ENCODE measurements around the gene ACOT6.
"Not testable (repeated sequence)": the region's sequence is repeated elsewhere in the genome, so short reads cannot be mapped to it uniquely, and the experiment has no call there.

The ACOT6 gene, protein sequence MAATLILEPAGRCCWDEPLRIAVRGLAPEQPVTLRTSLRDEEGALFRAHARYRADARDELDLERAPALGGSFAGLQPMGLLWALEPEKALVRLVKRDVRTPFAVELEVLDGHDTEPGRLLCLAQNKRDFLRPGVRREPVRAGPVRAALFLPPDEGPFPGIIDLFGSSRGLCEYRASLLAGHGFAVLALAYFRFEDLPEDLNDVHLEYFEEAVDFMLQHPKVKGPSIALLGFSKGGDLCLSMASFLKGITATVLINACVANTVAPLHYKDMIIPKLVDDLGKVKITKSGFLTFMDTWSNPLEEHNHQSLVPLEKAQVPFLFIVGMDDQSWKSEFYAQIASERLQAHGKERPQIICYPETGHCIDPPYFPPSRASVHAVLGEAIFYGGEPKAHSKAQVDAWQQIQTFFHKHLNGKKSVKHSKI

DNA sequence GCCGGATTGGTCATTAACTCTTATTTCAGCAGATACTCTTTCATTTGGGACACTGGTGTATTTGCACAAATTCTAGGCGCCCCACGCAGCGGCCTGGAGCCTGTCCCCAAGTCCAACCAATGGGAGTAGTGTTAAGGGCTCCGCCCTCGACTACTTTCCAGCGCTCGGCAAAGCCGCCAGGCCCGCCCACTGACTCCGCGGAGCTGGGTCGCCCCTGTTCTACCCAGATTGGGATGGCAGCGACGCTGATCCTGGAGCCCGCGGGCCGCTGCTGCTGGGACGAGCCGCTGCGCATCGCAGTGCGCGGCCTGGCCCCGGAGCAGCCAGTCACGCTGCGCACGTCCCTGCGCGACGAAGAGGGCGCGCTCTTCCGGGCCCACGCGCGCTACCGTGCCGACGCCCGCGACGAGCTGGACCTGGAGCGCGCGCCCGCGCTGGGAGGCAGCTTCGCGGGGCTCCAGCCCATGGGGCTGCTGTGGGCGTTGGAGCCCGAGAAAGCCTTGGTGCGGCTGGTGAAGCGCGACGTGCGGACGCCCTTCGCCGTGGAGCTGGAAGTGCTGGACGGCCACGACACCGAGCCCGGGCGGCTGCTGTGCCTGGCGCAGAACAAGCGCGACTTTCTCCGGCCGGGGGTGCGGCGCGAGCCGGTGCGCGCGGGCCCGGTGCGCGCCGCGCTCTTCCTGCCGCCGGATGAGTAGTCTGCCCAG lies at the start of gene ACOT6:
ACOT6 (plus strand) TSS at position 179 of the 707 bp plus-strand sequence; CDS start at position 234, 55 bp downstream.
- DNase-seq, result peak; percentile 84

DNA sequence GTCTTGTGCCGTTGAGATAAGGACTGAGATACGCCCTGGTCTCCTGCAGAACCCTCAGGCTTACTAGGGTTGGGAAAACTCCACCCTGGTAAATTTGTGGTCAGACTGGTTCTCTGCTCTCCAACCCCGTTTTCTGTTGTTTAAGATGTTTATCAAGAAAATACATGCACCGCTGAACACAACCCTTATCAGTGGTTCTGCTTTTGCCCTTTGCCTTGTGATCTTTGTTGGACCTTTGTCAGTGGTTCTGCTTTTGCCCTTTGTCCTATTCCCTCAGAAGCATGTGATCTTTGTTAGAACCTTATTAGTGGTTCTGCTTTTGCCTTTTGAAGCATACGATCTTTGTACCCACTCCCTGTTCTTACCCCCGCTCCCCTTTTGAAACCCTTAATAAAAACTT lies 49.6 kb upstream of the ACOT6 start:
- not testable (repeated sequence) for DNase-seq

DNA sequence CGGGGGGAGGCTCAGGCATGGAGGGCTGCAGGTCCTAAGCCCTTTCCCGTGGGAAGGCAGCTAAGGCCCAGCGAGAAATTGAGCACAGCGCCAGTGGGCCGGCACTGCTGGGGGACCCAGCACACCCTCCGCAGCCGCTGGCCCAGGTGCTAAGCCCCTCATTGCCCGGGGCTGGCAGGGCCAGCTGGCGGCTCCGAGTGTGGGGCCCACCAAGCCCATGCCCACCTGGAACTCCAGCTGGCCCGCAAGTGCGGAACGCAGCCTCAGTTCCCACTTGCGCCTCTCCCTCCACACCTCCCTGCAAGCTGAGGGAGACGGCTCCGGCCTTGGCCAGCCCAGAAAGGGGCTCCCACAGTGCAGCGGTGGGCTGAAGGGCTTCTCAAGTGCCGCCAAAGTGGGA lies 45.9 kb upstream of the ACOT6 start:
- not testable (repeated sequence) for DNase-seq

DNA sequence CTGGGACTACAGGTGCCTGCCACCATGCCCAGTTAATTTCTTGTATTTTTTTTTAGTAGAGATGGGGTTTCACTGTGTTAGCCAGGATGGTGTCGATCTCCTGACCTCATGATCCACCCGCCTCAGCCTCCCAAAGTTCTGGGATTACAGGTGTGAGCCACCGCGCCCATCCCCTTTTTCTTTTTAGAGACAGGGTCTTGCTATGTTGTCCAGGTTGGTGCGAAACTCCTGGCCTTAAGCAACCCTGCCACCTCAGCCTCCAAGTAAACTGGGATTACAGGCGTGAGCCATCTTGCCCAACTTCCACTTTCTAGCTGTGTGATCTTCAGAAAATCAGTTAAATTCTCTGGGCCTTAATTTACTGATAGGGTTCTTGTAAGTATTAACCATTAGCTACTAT lies 45.4 kb upstream of the ACOT6 start:
- not testable (repeated sequence) for DNase-seq

- no peak for DNase-seq
Observed at GRCh38 chr14:73567358-73567757, 45.0 kb upstream of the ACOT6 start.

DNA sequence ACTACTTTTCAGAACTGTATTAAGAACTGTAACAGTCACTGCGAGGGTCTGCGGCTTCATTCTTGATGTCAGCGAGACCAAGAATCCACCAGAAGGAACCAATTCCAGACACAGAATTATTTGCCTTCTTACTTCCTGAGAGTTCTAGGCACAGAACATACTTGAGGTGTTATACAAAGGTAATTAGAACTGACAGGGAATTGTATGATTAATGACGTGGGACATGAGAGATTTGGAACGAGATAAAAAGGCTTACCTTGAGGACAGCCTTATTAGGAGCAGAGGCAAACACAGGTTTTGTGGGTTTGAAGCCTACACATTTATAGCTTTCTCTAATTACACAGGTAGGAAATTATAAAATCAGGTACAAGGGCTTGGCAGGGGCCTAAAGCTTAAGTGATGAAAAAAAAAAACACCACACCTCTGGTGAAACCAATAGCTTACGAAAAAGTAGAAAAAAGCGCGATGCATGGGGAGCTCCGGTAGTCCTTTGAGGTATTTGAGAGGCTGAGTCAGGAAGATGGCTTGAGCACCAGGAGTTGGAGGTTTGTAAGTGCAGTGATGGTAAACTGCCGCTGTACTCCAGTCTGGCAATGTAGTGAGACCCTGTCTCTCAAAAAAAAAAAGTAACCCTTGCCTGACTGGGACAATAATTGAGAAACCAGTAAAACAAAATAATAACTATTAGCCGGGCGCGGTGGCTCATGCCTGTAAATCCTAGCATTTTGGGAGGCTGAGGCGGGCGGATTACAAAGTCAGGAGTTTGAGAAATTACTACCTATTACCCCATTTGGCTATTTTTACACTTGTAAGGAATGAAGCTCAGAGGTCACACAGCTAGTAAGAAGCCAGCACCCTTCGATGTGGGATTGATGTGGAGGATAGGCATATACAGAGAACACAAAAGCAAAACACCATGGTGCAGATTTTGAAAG lies 44.1 kb upstream of the ACOT6 start:
- DNase-seq, result peak; percentile 32

DNA sequence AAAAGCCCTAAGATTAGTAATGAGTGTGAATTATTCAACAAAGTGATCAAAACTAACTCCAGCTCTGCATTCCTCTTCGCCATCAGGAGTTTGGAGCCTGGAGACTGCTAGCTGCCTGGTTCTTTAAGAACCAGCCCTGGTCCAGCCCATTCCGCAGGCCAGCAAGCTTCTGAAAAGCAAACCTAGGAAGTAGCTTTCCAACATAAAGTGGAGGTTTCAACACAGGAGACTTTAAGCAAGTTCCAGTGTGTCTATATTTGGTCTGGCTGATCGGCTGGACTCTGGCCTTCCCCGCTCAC lies 43.5 kb upstream of the ACOT6 start:
- not testable (repeated sequence) for DNase-seq

DNA sequence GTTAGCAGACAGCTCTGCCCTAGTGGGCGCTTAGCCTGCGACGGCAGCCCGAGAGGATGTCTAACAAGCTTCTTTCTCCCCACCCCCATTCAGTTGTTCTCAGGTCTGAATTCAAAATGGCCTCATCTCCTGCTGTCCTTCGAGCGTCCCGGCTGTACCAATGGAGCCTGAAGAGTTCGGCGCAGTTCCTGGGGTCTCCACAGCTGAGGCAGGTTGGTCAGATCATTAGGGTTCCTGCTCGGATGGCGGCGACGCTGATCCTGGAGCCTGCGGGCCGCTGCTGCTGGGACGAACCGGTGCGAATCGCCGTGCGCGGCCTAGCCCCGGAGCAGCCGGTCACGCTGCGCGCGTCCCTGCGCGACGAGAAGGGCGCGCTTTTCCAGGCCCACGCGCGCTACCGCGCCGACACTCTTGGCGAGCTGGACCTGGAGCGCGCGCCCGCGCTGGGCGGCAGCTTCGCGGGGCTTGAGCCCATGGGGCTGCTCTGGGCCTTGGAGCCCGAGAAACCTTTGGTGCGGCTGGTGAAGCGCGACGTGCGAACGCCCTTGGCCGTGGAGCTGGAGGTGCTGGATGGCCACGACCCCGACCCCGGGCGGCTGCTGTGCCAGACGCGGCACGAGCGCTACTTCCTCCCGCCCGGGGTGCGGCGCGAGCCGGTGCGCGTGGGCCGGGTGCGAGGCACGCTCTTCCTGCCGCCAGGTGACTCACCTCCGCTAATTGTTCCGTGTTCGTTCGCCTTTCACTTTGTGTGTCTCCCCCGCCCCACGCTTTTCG lies 42.9 kb upstream of the ACOT6 start, which contains the start of gene ACOT2:
ACOT2 (plus strand) TSS at position 29 of the 774 bp plus-strand sequence; CDS start at position 57, 28 bp downstream.
- peak; percentile 97 for DNase-seq

DNA sequence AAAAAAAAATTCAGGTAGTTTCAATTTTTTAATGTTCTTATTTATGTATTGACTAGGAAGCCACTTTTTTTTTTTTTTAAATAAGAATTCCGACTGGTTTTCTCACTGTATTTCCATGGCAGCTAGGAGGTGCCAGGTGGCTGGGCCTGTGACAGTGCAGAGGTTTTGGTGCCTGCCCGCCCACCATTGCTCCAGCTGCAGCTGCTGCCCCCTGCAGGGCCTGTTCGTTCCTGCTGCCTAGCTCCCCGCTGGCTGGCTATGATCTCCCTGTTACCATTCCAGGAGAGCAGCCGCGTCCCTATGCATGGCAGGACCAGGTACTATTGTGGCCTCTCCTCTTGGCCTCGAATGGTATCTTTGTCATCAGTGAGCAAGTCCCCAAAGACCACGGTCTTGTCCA lies 41.4 kb upstream of the ACOT6 start:
- DNase-seq, result peak; percentile 65

- not testable (repeated sequence) for DNase-seq
Observed at GRCh38 chr14:73573034-73573433, 39.3 kb upstream of the ACOT6 start.

GRCh38 chr14:73573740-73574139 lies 38.6 kb upstream of the ACOT6 start:
- not testable (repeated sequence) for DNase-seq

GRCh38 chr14:73574251-73574650 lies 38.1 kb upstream of the ACOT6 start:
- not testable (repeated sequence) for DNase-seq

DNA sequence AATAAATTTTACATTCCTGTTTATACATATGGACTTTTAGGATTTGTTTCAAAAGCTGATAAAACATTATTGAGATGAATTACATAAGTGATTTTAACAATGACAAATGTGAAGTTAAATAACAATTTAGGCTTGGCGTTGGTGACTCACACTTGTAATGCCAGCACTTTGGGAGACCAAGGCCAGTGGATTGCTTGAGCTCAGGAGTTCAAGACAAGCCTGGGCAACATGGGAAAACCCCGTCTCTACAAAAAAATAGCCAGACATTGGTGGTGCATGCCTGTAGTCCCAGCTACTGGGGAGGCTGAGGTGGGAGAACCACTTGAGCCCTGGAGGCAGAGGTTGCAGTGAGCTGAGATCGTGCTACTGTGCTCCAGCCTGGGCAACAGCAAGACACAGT lies 35.9 kb upstream of the ACOT6 start:
- DNase-seq, result no peak

- DNase-seq, result not testable (repeated sequence)
Observed at GRCh38 chr14:73577214-73577613, 35.1 kb upstream of the ACOT6 start.

- DNase-seq, result not testable (repeated sequence)
Observed at GRCh38 chr14:73582102-73582979, 30.0 kb upstream of the ACOT6 start.

GRCh38 chr14:73588695-73589094 lies 23.6 kb upstream of the ACOT6 start:
- DNase-seq, result no peak

- DNase-seq, result no peak
Observed at GRCh38 chr14:73589116-73589515, 23.2 kb upstream of the ACOT6 start.

GRCh38 chr14:73590673-73591004 lies 21.7 kb upstream of the ACOT6 start:
- not testable (repeated sequence) for DNase-seq

- DNase-seq, result no peak
Observed at GRCh38 chr14:73591690-73592449, 20.4 kb upstream of the ACOT6 start, which contains the start of gene ACOT4. TSS of gene ACOT4 (plus strand) at chr14:73591873. CDS start at chr14:73591960, 87 bp downstream.

DNA sequence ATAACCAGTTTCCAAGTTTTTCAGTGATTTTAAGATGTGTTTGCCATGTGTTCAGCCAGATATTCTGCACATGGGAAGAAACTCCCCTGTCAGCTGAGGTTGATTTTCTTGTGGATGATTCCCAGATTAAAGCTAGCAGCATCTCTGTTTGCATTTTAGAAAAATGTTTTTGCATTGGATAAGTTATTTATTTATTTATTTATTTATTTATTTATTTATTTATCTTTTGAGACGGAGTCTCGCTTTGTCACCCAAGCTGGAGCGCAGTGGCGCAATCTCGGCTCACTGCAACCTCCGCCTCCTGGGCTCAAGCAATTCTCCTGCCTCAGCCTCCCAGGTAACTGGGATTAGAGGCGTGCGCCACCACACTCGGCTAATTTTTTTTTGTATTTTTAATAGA lies 17.8 kb upstream of the ACOT6 start:
- no peak for DNase-seq

All from NCI-H1694 treated with DMSO at 0.1 percent for 48 hours (cell line).